ENCODE results near the gene KCNK6. TPM values are rescaled to one million over a fixed set of nuclear protein-coding genes. Genes with fewer than 3 reads are reported as not detected.

KCNK6 gene
- total RNA-seq, 6 experiments from 2014 or later: 1.1 to 3.1 (median 2.2) TPM

DNA sequence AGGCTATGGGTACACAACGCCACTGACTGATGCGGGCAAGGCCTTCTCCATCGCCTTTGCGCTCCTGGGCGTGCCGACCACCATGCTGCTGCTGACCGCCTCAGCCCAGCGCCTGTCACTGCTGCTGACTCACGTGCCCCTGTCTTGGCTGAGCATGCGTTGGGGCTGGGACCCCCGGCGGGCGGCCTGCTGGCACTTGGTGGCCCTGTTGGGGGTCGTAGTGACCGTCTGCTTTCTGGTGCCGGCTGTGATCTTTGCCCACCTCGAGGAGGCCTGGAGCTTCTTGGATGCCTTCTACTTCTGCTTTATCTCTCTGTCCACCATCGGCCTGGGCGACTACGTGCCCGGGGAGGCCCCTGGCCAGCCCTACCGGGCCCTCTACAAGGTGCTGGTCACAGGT lies 6.9 kb downstream of the KCNK6 start:
- whole genome bisulfite sequencing (ENCODE audit: insufficient coverage, low coverage, low lambda C conversion rate, missing lambda C conversion rate): 87% methylated on average over 5 of the region's 22 CpGs
- Histone ChIP-seq H3K36me3 (peaks cover 0 to 3% (median 0%) of the 10 kb centered on the region in 4 donors), H3K27me3 (no peaks in the 10 kb centered on the region), H3K9me3 (no peaks in the 10 kb centered on the region), H3K4me1 (no peaks in the 10 kb centered on the region), H3K27ac (no peak overlapping the region), H3K4me3 (no peak overlapping the region)
- no peak for DNase-seq
- TF ChIP-seq CTCF (IDR thresholded peaks at IDR 0.05): no peak
- no peak for TF ChIP-seq POLR2A (IDR thresholded peaks at IDR 0.05)
- intact Hi-C loops (cut with DNase I): loop anchor here in 1 of 2 donors (5.0 kb wide), 1 partner anchor 74 kb away; no protein-coding TSS in a partner anchor
- ATAC-seq: no peak

DNA sequence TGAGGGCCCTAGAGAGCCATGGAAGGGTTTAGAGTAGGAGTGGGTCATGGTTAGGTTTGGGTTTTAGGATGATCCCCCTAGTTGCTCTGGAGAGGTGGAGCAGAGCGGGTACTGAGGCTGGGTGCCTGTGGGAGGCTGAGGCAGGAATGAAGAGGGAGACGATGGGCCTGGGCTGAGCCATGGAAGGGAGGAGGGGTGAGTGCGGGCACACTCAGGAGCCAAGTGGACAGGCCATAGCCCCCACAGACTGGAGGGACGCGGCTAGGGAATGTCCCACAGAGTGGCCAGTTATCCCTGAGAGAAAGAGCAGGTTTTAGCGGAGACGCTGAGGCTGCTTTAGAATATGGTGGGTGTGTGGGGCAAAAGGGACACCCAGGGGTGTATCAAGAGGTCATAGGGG lies 10.0 kb downstream of the KCNK6 start:
- 78% methylated on average over 2 of the region's 7 CpGs for WGBS (ENCODE audit: insufficient coverage, low coverage, low lambda C conversion rate, missing lambda C conversion rate)
- Histone ChIP-seq H3K27ac (no peak overlapping the region), H3K9me3 (no peaks in the 10 kb centered on the region), H3K4me3 (no peak overlapping the region), H3K4me1 (no peaks in the 10 kb centered on the region), H3K27me3 (no peaks in the 10 kb centered on the region), H3K36me3 (peaks cover 0 to 3% (median 0%) of the 10 kb centered on the region in 4 donors)
- DNase-seq (no peak), ATAC-seq (peak in 1 of 4 donors; percentile 17)
- intact Hi-C loops (cut with DNase I): loop anchor here in 1 of 2 donors (5.0 kb wide), 1 partner anchor 77 kb away; no protein-coding TSS in a partner anchor
- TF ChIP-seq POLR2A (IDR thresholded peaks at IDR 0.05) (no peak), CTCF (IDR thresholded peaks at IDR 0.05) (no peak)

GRCh38 chr19:38331728-38332127 lies 12.1 kb downstream of the KCNK6 start:
- intact Hi-C loops (cut with DNase I): no loop called here
- H3K4me1 ChIP-seq: no peaks in the 10 kb centered on the region
- WGBS (ENCODE audit: insufficient coverage, low coverage, low lambda C conversion rate, missing lambda C conversion rate): 55% methylated on average over 1 of the region's 1 CpG
- no peak overlapping the region for H3K27ac ChIP-seq
- ATAC-seq (no peak), DNase-seq (no peak)
- H3K9me3 ChIP-seq: no peaks in the 10 kb centered on the region
- H3K27me3 ChIP-seq: no peaks in the 10 kb centered on the region
- no peak for TF ChIP-seq POLR2A (IDR thresholded peaks at IDR 0.05)
- TF ChIP-seq CTCF (IDR thresholded peaks at IDR 0.05): no peak
- no peak overlapping the region for H3K4me3 ChIP-seq
- H3K36me3 ChIP-seq: peaks cover 0 to 3% (median 0%) of the 10 kb centered on the region in 4 donors

DNA sequence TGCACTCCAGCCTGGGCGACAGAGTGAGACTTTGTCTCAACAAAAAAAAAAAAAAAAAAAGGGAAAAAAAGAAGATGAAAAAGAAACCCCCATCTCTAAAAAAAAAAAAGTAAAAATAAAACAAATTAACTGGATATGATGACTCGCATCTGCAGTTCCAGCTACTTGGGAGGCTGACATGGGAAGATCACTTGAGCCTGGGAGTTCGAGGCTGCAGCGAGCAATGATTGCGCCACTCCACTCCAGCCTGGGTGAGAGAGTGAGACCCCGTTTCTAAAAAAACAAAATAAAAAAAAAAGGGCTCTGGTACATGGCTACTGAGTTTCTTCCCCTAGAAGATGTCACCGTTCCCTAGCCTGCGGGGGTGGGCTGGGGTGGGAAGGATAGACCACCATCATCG lies 13.6 kb downstream of the KCNK6 start:
- Histone ChIP-seq H3K27me3 (no peaks in the 10 kb centered on the region), H3K4me1 (peaks cover 0 to 4% (median 0%) of the 10 kb centered on the region in 4 donors), H3K36me3 (no peaks in the 10 kb centered on the region), H3K27ac (no peak overlapping the region), H3K9me3 (no peaks in the 10 kb centered on the region), H3K4me3 (no peak overlapping the region)
- intact Hi-C loops (cut with DNase I): no loop called here
- ATAC-seq (no peak), DNase-seq (no peak)
- WGBS (ENCODE audit: insufficient coverage, low coverage, low lambda C conversion rate, missing lambda C conversion rate): 68% methylated on average over 7 of the region's 9 CpGs
- TF ChIP-seq POLR2A (IDR thresholded peaks at IDR 0.05) (no peak), CTCF (IDR thresholded peaks at IDR 0.05) (no peak)
